AG10803 (cell line): ENCODE measurements around the gene ETNPPL.

Experiments used
- DNase-seq: peaks from one replicate; pipeline ENCODE4 v3.0.0; 2010; ENCODE audit warnings: low read depth
- H3K4me3 ChIP-seq: 2 replicates; pipeline ENCODE4 v1.5.1; 2011; ENCODE audit warnings: mild to moderate bottlenecking, low read length, control low read depth
- CTCF ChIP-seq: conservative IDR thresholded peaks from 2 replicates; pipeline ENCODE4 v1.5.1; 2011; ENCODE audit warnings: mild to moderate bottlenecking, low read length, control low read depth, inconsistent platforms

ETNPPL gene

GRCh38 chr4:108763226-108763593 is 357 bp upstream of the ETNPPL start:
- H3K4me3 ChIP-seq, result peak overlapping the region; percentile 60
- TF ChIP-seq CTCF, result no peak
- DNase-seq, result no peak

GRCh38 chr4:108758498-108758897 is 4.4 kb downstream of the ETNPPL start:
- TF ChIP-seq CTCF, result no peak
- no peak for DNase-seq
- no peak overlapping the region for H3K4me3 ChIP-seq

GRCh38 chr4:108754327-108754726 is 8.5 kb downstream of the ETNPPL start:
- DNase-seq, result no peak
- no peak overlapping the region for H3K4me3 ChIP-seq
- TF ChIP-seq CTCF, result no peak

GRCh38 chr4:108751321-108751720 is 11.5 kb downstream of the ETNPPL start:
- H3K4me3 ChIP-seq, result no peak overlapping the region
- DNase-seq, result no peak
- TF ChIP-seq CTCF, result no peak

- no peak for TF ChIP-seq CTCF
Observed at GRCh38 chr4:108749119-108749518, 13.7 kb downstream of the ETNPPL start.

GRCh38 chr4:108746511-108746910 is 16.3 kb downstream of the ETNPPL start:
- no peak for TF ChIP-seq CTCF
- no peak overlapping the region for H3K4me3 ChIP-seq
- DNase-seq, result no peak

More at GRCh38 chr4:108749119-108749518, 13.7 kb downstream of the ETNPPL start:
- H3K4me3 ChIP-seq, result no peak overlapping the region
- DNase-seq, result no peak

GRCh38 chr4:108744307-108744706 is 18.5 kb downstream of the ETNPPL start:
- no peak for TF ChIP-seq CTCF
- no peak overlapping the region for H3K4me3 ChIP-seq
- DNase-seq, result peak; percentile 10
